HFFc6 (cell line): Measurements from ENCODE around the gene C2orf68. TPM values are rescaled to one million over a fixed set of nuclear protein-coding genes. Genes with fewer than 3 reads are reported as not detected.

Experiments
- DNase-seq: peaks from one replicate; pipeline ENCODE4 v3.0.0-alpha.2; 2018
- H3K27ac Mint-ChIP-seq: 2 replicates; pipeline ENCODE4 v1.8.0; 2020; ENCODE audit warnings: mild to moderate bottlenecking, mixed read lengths
- H3K27me3 Mint-ChIP-seq: 2 replicates; pipeline ENCODE4 v1.8.0; 2021; ENCODE audit warnings: mild to moderate bottlenecking, moderate library complexity, mixed read lengths; ENCODE audit not compliant: insufficient read depth
- H3K36me3 Mint-ChIP-seq: 2 replicates; pipeline ENCODE4 v1.8.0; 2021; ENCODE audit warnings: low read depth, mixed read lengths
- H3K4me1 Mint-ChIP-seq: 2 replicates; pipeline ENCODE4 v1.8.0; 2020; ENCODE audit warnings: low read depth, mixed read lengths
- H3K4me3 Mint-ChIP-seq: 2 replicates; pipeline ENCODE4 v1.8.0; 2020; ENCODE audit warnings: mild to moderate bottlenecking, moderate library complexity, mixed read lengths
- H3K9me3 Mint-ChIP-seq: 2 replicates; pipeline ENCODE4 v1.8.0; 2020; ENCODE audit warnings: mild to moderate bottlenecking, mixed read lengths
- CTCF ChIP-seq: fragments of 200-600 bp; sonication (generic); IDR thresholded peaks from 2 replicates; pipeline ENCODE4 v1.5.0; 2021; ENCODE audit warnings: antibody characterized with exemption, mild to moderate bottlenecking
- total RNA-seq, 6 experiments: library from RNA; stranded (reverse); fragmentation: NEBNext Ultra II Directional; extraction: Animal tissue kit (Norgen Biotek cat#: 25700); gene quantifications; 2 replicates in 1 of 6; 3 replicates in 5 of 6; pipeline ENCODE4 v1.2.3, GENCODE V29; 2021

The C2orf68 gene
- total RNA-seq, 6 experiments from 2014 or later = 13.7 to 17.6 (median 16.0) TPM

GRCh38 chr2:85642725-85643124 is 30.9 kb upstream of the C2orf68 start:
- no peak for DNase-seq
- no peak for TF ChIP-seq CTCF
- no peaks in the 10 kb centered on the region for H3K27me3 Mint-ChIP-seq
- H3K4me1 Mint-ChIP-seq = peaks cover 1% of the 10 kb centered on the region; the same call in 1 of the 2 replicates
- H3K36me3 Mint-ChIP-seq = peaks cover 24% of the 10 kb centered on the region
- H3K9me3 Mint-ChIP-seq = no peaks in the 10 kb centered on the region
- H3K4me3 Mint-ChIP-seq = no peak overlapping the region
- no peak overlapping the region for H3K27ac Mint-ChIP-seq

- Mint-ChIP-seq H3K4me1 (peaks cover 24% of the 10 kb centered on the region), H3K27me3 (no peaks in the 10 kb centered on the region), H3K4me3 (no peak overlapping the region), H3K9me3 (no peaks in the 10 kb centered on the region), H3K27ac (peak overlapping the region; percentile 51), H3K36me3 (peaks cover 16% of the 10 kb centered on the region)
- no peak for TF ChIP-seq CTCF
- peak; percentile 17 for DNase-seq
Observed at GRCh38 chr2:85635636-85636035, 23.8 kb upstream of the C2orf68 start.

GRCh38 chr2:85635011-85635410 is 23.1 kb upstream of the C2orf68 start:
- no peak for DNase-seq
- no peak overlapping the region for H3K4me3 Mint-ChIP-seq
- H3K4me1 Mint-ChIP-seq = peaks cover 24% of the 10 kb centered on the region
- H3K36me3 Mint-ChIP-seq = peaks cover 19% of the 10 kb centered on the region
- no peak for TF ChIP-seq CTCF
- H3K9me3 Mint-ChIP-seq = no peaks in the 10 kb centered on the region
- H3K27ac Mint-ChIP-seq = peak overlapping the region; percentile 45
- no peaks in the 10 kb centered on the region for H3K27me3 Mint-ChIP-seq

GRCh38 chr2:85631316-85631715 is 19.4 kb upstream of the C2orf68 start:
- no peak overlapping the region for H3K4me3 Mint-ChIP-seq
- H3K27ac Mint-ChIP-seq = no peak overlapping the region
- H3K36me3 Mint-ChIP-seq = peaks cover 22% of the 10 kb centered on the region
- H3K4me1 Mint-ChIP-seq = peaks cover 18% of the 10 kb centered on the region
- DNase-seq = no peak
- TF ChIP-seq CTCF = no peak
- H3K27me3 Mint-ChIP-seq = no peaks in the 10 kb centered on the region
- no peaks in the 10 kb centered on the region for H3K9me3 Mint-ChIP-seq

- H3K4me1 Mint-ChIP-seq = no peaks in the 10 kb centered on the region
- DNase-seq = no peak
- no peak for TF ChIP-seq CTCF
- H3K9me3 Mint-ChIP-seq = no peaks in the 10 kb centered on the region
- H3K27ac Mint-ChIP-seq = no peak overlapping the region
- no peaks in the 10 kb centered on the region for H3K27me3 Mint-ChIP-seq
- peaks cover 35% of the 10 kb centered on the region for H3K36me3 Mint-ChIP-seq
- no peak overlapping the region for H3K4me3 Mint-ChIP-seq
Observed at GRCh38 chr2:85628658-85629057, 16.8 kb upstream of the C2orf68 start.

GRCh38 chr2:85623991-85624390 is 12.1 kb upstream of the C2orf68 start:
- peaks cover 3% of the 10 kb centered on the region; the same call in 1 of the 2 replicates for H3K4me1 Mint-ChIP-seq
- DNase-seq = no peak
- TF ChIP-seq CTCF = no peak
- no peak overlapping the region for H3K27ac Mint-ChIP-seq
- no peaks in the 10 kb centered on the region for H3K9me3 Mint-ChIP-seq
- peaks cover 40% of the 10 kb centered on the region for H3K36me3 Mint-ChIP-seq
- no peaks in the 10 kb centered on the region for H3K27me3 Mint-ChIP-seq
- no peak overlapping the region for H3K4me3 Mint-ChIP-seq
